ENCODE data around the gene MKI67. TPM values are rescaled to one million over a fixed set of nuclear protein-coding genes. Genes with fewer than 3 reads are reported as not detected.
A peak's percentile ranks its signal among the peaks of the same experiment; 100 is the strongest.

Gene MKI67
- total RNA-seq, 1 donor from 2014 or later, result 0.26 TPM

DNA sequence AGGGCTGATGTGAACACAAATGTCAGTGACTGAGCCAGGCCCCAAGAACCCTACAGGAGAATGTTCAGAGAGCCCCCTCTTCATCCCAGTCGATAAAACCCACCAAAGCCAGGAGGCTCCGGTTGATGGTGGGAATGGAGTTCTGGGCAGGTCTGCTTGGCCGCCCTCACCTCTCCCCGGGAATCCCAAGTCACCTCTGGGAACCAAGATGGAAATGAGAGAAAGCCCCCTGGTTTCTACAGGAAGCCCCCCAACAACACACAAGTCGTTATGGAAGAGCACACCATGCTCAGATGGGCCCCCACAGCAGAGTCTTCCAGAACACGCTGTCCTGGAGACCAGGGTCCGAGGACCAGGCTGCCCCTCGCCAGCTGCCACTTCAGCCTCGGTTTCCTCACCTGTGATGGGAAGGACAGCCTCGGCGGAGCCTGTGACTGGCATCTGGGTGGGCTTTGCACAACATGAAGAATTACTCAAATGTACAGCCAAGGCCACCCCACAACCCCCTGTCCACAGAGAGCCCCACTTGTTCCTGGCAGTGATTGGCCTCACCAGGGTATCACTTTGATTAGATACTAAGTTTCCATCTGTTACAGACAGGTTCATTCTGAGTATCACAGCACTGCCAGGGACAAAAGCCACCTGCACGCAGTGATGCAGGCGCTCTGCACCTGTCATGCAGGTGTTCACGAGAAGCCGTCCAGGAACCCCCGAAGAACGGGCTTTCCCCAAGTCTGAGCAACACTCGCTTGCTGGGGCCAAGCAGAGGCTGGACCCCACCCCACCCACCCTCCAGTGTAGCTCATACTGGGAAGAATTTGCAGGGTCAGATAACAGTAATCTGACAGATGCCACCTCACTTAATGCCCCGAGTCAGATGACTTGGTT is 57.6 kb downstream of the MKI67 start:
- no peak for DNase-seq (ENCODE audit: low read depth)
- Histone ChIP-seq H3K4me3 (ENCODE audit: low read depth, low read length) (no peak overlapping the region), H3K27me3 (ENCODE audit: control insufficient read depth, insufficient read depth, low read length) (no peaks in the 10 kb centered on the region), H3K36me3 (ENCODE audit: control insufficient read depth, insufficient read depth, low read length) (peaks cover 61% of the 10 kb centered on the region)
- TF ChIP-seq, protein P1, sequence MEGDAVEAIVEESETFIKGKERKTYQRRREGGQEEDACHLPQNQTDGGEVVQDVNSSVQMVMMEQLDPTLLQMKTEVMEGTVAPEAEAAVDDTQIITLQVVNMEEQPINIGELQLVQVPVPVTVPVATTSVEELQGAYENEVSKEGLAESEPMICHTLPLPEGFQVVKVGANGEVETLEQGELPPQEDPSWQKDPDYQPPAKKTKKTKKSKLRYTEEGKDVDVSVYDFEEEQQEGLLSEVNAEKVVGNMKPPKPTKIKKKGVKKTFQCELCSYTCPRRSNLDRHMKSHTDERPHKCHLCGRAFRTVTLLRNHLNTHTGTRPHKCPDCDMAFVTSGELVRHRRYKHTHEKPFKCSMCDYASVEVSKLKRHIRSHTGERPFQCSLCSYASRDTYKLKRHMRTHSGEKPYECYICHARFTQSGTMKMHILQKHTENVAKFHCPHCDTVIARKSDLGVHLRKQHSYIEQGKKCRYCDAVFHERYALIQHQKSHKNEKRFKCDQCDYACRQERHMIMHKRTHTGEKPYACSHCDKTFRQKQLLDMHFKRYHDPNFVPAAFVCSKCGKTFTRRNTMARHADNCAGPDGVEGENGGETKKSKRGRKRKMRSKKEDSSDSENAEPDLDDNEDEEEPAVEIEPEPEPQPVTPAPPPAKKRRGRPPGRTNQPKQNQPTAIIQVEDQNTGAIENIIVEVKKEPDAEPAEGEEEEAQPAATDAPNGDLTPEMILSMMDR (IDR thresholded peaks at IDR 0.05; ENCODE audit: insufficient read depth, low read length, severe bottlenecking), result no peak
- no peak for FAIRE-seq

DNA sequence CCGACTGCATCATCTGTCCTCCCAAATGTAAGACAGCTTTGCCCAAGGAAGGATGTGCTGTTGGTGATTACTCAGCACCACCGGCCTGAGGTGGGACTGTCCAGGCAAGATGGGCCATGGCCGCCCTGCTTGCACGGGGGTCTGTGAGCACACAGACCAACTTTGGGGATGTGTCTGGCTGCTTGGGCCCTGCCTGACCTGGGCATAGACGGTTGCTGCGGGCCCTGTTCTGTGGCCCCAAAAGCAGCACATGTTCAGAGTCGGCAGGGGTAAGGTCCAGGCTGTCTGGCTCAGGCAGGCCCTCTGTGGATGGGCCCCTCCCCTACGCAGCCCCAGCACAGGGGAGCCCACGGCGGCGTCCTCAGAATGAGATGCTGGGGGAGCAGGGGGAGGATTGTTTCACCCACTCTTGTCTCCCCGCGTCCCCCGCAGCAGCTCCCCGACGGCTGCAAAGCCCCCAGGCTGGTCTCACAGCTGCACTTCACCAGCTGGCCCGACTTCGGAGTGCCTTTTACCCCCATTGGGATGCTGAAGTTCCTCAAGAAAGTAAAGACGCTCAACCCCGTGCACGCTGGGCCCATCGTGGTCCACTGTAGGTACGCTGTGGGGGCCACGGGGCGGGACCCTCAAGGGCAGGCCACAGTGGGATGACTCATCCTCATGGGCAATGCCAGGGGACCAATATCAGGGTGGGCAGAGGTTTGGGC is 58.4 kb downstream of the MKI67 start:
- no peak for FAIRE-seq
- Histone ChIP-seq H3K36me3 (ENCODE audit: control insufficient read depth, insufficient read depth, low read length) (peaks cover 56% of the 10 kb centered on the region), H3K4me3 (ENCODE audit: low read depth, low read length) (no peak overlapping the region), H3K27me3 (ENCODE audit: control insufficient read depth, insufficient read depth, low read length) (no peaks in the 10 kb centered on the region)
- DNase-seq (ENCODE audit: low read depth), result no peak
- TF ChIP-seq, protein P1 (IDR thresholded peaks at IDR 0.05; ENCODE audit: insufficient read depth, low read length, severe bottlenecking), result no peak

DNA sequence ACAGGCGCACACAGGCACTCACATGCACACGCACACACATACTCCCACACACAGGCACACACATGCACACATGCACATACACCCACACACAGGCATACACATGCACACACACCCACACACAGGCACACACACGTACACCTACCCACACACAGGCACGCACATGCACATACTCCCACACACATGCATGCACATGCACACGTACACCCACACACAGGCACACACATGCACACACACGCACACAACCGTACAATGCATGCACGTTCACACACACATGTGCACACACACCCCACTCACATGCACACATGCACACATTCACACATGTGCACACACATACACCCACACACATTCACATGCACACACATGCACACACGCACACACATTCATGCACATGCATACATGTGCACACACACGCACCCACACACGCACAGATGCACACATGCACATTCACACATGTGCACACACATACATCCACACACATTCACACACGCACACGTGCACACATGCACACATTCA is 59.3 kb downstream of the MKI67 start:
- DNase-seq (ENCODE audit: low read depth) (no peak), FAIRE-seq (peak; percentile 100)
- TF ChIP-seq, protein P1 (IDR thresholded peaks at IDR 0.05; ENCODE audit: insufficient read depth, low read length, severe bottlenecking), result no peak
- peaks cover 52% of the 10 kb centered on the region for H3K36me3 ChIP-seq (ENCODE audit: control insufficient read depth, insufficient read depth, low read length)
- no peaks in the 10 kb centered on the region for H3K27me3 ChIP-seq (ENCODE audit: control insufficient read depth, insufficient read depth, low read length)
- no peak overlapping the region for H3K4me3 ChIP-seq (ENCODE audit: low read depth, low read length)

DNA sequence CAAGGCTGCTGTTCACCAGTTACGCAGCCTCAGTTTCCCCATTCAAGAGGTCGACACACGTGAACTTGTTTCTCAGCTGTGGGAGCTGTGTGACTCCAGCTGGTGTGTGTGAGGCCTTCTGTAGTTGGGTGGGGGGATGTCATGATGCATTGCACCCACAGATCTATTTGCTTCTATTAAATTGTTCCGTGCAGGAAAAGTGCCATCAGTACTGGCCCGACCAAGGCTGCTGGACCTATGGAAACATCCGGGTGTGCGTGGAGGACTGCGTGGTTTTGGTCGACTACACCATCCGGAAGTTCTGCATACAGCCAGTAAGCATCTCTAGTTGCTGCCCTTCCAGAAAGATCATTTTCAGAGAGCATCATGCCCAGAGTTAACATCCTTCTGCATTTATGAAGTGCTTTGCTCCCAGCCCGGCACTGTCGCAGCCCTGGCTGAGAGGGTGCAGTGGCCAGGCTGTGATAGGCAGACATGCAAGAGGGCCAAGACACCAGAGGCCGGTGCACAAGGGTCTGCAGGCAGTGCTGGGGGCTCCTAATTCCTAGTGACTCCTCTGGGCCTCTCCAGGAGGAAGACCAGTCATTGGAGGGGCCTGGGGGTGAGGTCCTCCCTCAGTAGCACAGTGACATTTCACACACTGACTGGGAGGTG is 60.2 kb downstream of the MKI67 start:
- no peak for FAIRE-seq
- TF ChIP-seq, protein P1 (IDR thresholded peaks at IDR 0.05; ENCODE audit: insufficient read depth, low read length, severe bottlenecking), result no peak

DNA sequence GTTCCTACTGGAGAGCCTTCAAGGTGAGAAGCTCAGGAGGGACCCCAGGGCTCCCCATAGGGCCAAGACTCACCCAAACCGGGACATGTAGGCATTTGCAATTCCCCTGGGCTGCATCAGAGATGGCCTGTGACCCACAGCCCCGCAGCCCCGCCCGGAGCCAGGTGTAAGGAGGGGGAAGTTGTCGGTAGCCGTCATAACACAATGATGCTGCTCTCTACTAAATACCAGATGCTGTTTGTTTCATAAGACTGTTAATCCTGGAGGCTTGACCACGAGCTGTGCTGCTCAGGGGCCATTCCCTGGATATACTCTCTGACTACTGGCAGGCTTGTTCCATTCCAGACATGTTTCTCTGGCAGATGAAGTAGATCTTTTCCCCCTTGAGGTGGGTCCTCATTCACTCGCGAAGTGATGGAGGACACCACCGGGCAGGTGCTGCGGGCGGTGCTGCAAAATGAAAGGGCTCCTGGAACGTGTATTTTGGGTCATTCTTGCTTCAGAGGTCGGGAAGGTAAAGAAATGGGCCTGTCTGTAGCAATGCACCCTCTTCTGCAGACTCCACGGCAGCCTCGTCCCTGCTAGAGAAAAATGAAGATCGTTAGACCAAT is 61.1 kb downstream of the MKI67 start:
- TF ChIP-seq, protein P1 (IDR thresholded peaks at IDR 0.05; ENCODE audit: insufficient read depth, low read length, severe bottlenecking), result no peak
- peaks cover 38% of the 10 kb centered on the region for H3K36me3 ChIP-seq (ENCODE audit: control insufficient read depth, insufficient read depth, low read length)
- FAIRE-seq, result no peak

More for the DNA sequence above, 60.2 kb downstream of the MKI67 start:
- H3K4me3 ChIP-seq (ENCODE audit: low read depth, low read length), result no peak overlapping the region
- H3K27me3 ChIP-seq (ENCODE audit: control insufficient read depth, insufficient read depth, low read length), result no peaks in the 10 kb centered on the region
- DNase-seq (ENCODE audit: low read depth), result no peak
- peaks cover 46% of the 10 kb centered on the region for H3K36me3 ChIP-seq (ENCODE audit: control insufficient read depth, insufficient read depth, low read length)

More for the DNA sequence above, 61.1 kb downstream of the MKI67 start:
- Histone ChIP-seq H3K4me3 (ENCODE audit: low read depth, low read length) (no peak overlapping the region), H3K27me3 (ENCODE audit: control insufficient read depth, insufficient read depth, low read length) (no peaks in the 10 kb centered on the region)
- no peak for DNase-seq (ENCODE audit: low read depth)
